Measurements from ENCODE around the gene ADAM15. TPM values are rescaled to one million over a fixed set of nuclear protein-coding genes. Genes with fewer than 3 reads are reported as not detected.
A peak's percentile ranks its signal among the peaks of the same experiment; 100 is the strongest.

The ADAM15 gene
- total RNA-seq, 1 donor from 2014 or later: 11.3 TPM

DNA sequence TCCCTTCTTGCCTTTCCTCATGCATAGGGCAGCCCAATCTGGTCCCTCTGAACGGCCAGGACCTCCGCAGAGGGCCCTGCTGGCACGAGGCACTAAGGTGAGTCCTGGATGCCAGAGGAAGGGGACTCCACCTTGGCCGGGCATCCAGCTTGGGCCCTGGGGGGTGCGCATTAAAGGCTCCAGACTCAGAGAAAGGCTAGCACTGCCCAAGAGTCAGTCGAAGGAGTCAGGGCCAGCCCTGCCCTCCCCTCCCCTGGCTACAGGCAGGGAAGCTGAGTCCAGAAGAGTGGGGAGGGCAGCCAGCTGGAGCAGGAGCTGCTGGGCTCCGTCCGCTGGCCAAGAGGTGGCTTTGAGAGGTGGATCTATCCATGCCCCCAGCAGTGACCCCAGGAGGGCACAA lies 9.6 kb downstream of the ADAM15 start:
- no peaks in the 10 kb centered on the region for H3K27me3 Mint-ChIP-seq
- no peaks in the 10 kb centered on the region for H3K9me3 Mint-ChIP-seq
- no peak for DNase-seq
- intact Hi-C loops (cut with micrococcal nuclease): loop anchor here (1.0 to 5.0 kb wide), 11 partner anchors 9 to 733 kb away; partner anchors contain the start of genes ADAM15, ADAR, ATP8B2 and PYGO2
- H3K4me1 Mint-ChIP-seq: peaks cover 35% of the 10 kb centered on the region
- H3K4me3 Mint-ChIP-seq: no peak overlapping the region
- no peak for TF ChIP-seq CTCF (IDR thresholded peaks at IDR 0.05)
- peaks cover 7% of the 10 kb centered on the region for H3K36me3 Mint-ChIP-seq (ENCODE audit: low read depth)
- POLR2A ChIA-PET: interaction anchor here (0.7 to 4.4 kb wide), 4 partner anchors 10 to 1138 kb away, joined by 3 to 54 read pairs (median 7); partner anchors contain the start of gene GATAD2B
- H3K27ac Mint-ChIP-seq: no peak overlapping the region
- no peak for ATAC-seq (ENCODE audit: low read depth)
- CTCF ChIA-PET: interaction anchor here (0.9 to 9.2 kb wide), 10 partner anchors 9 to 582 kb away, joined by 3 to 101 read pairs (median 8); partner anchors contain the start of gene ADAM15

DNA sequence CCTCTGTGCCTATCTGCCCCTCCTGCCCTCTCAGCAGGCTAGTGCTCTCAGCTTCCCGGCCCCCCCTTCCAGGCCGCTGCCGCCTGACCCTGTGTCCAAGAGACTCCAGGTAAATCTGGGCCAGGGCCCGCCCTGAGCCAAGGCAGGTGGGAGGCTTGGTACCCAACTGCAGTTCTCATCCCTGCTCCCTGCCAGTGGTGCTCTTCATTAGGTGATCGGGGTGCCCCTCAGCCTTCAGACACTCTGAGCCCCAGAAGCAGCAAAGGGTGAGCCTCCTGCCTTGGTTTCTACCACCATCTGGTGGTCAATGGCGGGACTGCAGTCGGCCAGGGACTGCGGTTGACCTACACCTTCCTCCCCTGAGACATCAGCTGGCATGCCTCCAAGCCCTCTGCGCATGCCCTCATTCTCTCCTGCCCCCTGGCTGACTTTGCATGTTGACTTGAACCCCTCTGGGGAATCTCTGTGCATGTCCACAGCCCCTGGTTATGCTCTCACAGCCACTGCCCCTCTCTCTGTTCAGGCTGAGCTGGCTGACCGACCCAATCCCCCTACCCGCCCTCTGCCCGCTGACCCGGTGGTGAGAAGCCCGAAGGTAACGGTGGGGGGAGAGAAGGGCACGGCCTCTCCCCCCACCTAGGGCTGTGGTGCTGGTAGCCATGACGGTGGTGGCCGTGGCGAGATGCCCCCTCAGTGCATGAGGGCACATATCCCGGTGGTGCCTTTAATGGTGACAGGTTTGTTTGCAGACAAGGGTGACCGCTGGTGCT lies 10.4 kb downstream of the ADAM15 start:
- ATAC-seq (ENCODE audit: low read depth): peak; percentile 68
- peaks cover 10% of the 10 kb centered on the region for H3K36me3 Mint-ChIP-seq (ENCODE audit: low read depth)
- peaks cover 41% of the 10 kb centered on the region for H3K4me1 Mint-ChIP-seq
- peak; percentile 99 for DNase-seq
- intact Hi-C loops (cut with micrococcal nuclease): loop anchor here (1.0 to 5.0 kb wide), 12 partner anchors 10 to 734 kb away; partner anchors contain the start of genes ADAM15, ADAR, ATP8B2 and PYGO2
- H3K4me3 Mint-ChIP-seq: peak overlapping the region; percentile 72
- H3K27ac Mint-ChIP-seq: peak overlapping the region; percentile 42
- H3K27me3 Mint-ChIP-seq: no peaks in the 10 kb centered on the region
- TF ChIP-seq CTCF (IDR thresholded peaks at IDR 0.05): peak; percentile 28
- CTCF ChIA-PET: interaction anchor here (0.5 to 9.2 kb wide), 30 partner anchors 9 to 583 kb away, joined by 3 to 101 read pairs (median 4); partner anchors contain the start of genes ADAM15, EFNA3, FLAD1 and KRTCAP2
- POLR2A ChIA-PET: interaction anchor here (0.5 to 4.4 kb wide), 17 partner anchors 9 to 1139 kb away, joined by 3 to 54 read pairs (median 4); partner anchors contain the start of genes ADAM15, CKS1B, CLK2 and FLAD1
- no peaks in the 10 kb centered on the region for H3K9me3 Mint-ChIP-seq

DNA sequence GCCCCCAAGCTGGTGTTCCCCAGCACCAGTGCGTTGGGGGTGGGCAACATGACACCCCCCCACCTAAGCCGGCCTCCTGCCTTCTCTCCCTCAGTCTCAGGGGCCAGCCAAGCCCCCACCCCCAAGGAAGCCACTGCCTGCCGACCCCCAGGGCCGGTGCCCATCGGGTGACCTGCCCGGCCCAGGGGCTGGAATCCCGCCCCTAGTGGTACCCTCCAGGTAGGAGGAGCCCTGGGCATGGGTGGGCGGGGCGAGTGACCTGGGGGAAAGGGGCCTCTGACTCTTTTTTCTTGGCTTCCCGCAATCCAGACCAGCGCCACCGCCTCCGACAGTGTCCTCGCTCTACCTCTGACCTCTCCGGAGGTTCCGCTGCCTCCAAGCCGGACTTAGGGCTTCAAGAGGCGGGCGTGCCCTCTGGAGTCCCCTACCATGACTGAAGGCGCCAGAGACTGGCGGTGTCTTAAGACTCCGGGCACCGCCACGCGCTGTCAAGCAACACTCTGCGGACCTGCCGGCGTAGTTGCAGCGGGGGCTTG lies 11.1 kb downstream of the ADAM15 start:
- no peak for ATAC-seq (ENCODE audit: low read depth)
- ChIA-PET CTCF (interaction anchor here (0.5 to 9.2 kb wide), 29 partner anchors 8 to 583 kb away, joined by 3 to 101 read pairs (median 4); partner anchors contain the start of genes ADAM15, EFNA3, FLAD1 and KRTCAP2), POLR2A (interaction anchor here (0.5 to 4.4 kb wide), 16 partner anchors 8 to 211 kb away, joined by 3 to 54 read pairs (median 4); partner anchors contain the start of genes ADAM15, CKS1B, CLK2 and EFNA3)
- no peak for TF ChIP-seq CTCF (IDR thresholded peaks at IDR 0.05)
- Mint-ChIP-seq H3K9me3 (no peaks in the 10 kb centered on the region), H3K27me3 (no peaks in the 10 kb centered on the region), H3K4me3 (peak overlapping the region; percentile 83), H3K36me3 (ENCODE audit: low read depth) (peaks cover 14% of the 10 kb centered on the region), H3K4me1 (peaks cover 48% of the 10 kb centered on the region), H3K27ac (no peak overlapping the region)
- no peak for DNase-seq
- intact Hi-C loops (cut with micrococcal nuclease): loop anchor here (2.0 to 5.0 kb wide), 3 partner anchors 59 to 735 kb away; partner anchors contain the start of genes ADAR, ATP8B2 and ZBTB7B

GRCh38 chr1:155062702-155063411 lies 11.7 kb downstream of the ADAM15 start:
- H3K27ac Mint-ChIP-seq: peak overlapping the region; percentile 67
- CTCF ChIA-PET: interaction anchor here (1.1 to 9.2 kb wide), 6 partner anchors 8 to 104 kb away, joined by 3 to 101 read pairs (median 24); partner anchors contain the start of gene ADAM15

More at GRCh38 chr1:155062702-155063411, 11.7 kb downstream of the ADAM15 start:
- POLR2A ChIA-PET: interaction anchor here (1.0 to 4.4 kb wide), 10 partner anchors 10 to 126 kb away, joined by 3 to 54 read pairs (median 4); partner anchors contain the start of genes EFNA3 and PMVK
- Mint-ChIP-seq H3K27me3 (no peaks in the 10 kb centered on the region), H3K4me3 (peak overlapping the region; percentile 83), H3K4me1 (peaks cover 50% of the 10 kb centered on the region), H3K9me3 (no peaks in the 10 kb centered on the region), H3K36me3 (ENCODE audit: low read depth) (peaks cover 13% of the 10 kb centered on the region)
- peak; percentile 39 for TF ChIP-seq CTCF (IDR thresholded peaks at IDR 0.05)
- ATAC-seq (ENCODE audit: low read depth) (peak; percentile 35), DNase-seq (peak; percentile 74)
- intact Hi-C loops (cut with micrococcal nuclease): loop anchor here (1.0 to 5.0 kb wide), 6 partner anchors 8 to 736 kb away; partner anchors contain the start of genes ADAR, ATP8B2 and ZBTB7B

Measured in activated B cell treated with CpG ODN at 0.5 μM for 24 hours (primary cell).